ENCODE data around the gene KLHL26.
A peak's percentile ranks its signal among the peaks of the same experiment; 100 is the strongest.

The KLHL26 gene

DNA sequence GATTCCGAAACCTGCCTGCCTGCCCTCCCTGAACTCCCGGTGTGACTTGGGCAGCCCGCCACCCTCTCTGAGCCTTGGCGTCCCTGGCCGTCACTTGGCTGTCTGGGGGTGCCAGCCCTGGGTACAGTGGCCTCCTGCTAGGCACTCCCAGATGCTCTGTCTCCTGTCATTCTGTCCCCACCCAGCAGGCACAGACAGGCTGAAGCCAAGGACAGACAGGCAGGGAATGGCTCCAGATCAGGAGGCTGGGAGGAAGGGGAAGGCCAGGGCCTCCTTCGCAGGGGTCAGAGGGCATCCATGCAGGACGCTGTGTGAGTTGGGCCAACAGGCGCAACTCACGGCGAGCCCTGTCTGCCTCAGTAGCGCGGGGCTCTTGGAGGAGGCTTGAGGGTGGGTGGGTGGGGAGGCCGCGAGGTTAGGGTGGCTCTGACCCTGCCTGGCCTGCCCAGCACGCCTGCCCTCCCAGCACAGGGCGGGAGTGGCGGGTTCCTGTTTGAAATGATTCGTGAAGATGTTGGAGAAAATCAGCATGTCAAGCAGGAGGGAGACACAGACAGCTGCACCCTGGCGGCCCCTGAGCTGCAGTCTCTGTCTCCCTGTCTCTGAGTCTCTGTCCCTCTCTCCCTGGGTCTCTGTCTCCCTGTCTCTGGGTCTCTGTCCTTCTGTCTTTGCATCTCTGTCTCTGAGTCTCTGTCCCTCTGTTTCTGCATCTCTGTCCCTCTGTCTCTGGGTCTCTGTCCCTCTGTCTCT lies 19.7 kb downstream of the KLHL26 start:
- H3K79me2 ChIP-seq (ENCODE audit: low read length) = peaks cover 4% of the 10 kb centered on the region
- H3K4me2 ChIP-seq (ENCODE audit: low read length) = no peak overlapping the region
- no peak overlapping the region for H3K9ac ChIP-seq (ENCODE audit: low read length)
- no peaks in the 10 kb centered on the region for H3K9me3 ChIP-seq (ENCODE audit: insufficient read depth, low read length)
- H3K4me1 ChIP-seq (ENCODE audit: low read length) = peaks cover 34% of the 10 kb centered on the region
- no peak overlapping the region for H3K27ac ChIP-seq (ENCODE audit: low read length)
- peaks cover 3% of the 10 kb centered on the region for H3K36me3 ChIP-seq (replicated peaks; ENCODE audit: low read depth, low read length)
- H3K4me3 ChIP-seq (ENCODE audit: low read length) = no peak overlapping the region
- peaks cover 55% of the 10 kb centered on the region for H4K20me1 ChIP-seq (ENCODE audit: insufficient read depth, low read length)
- no peak for TF ChIP-seq EZH2phosphoT487 (IDR thresholded peaks at IDR 0.05; ENCODE audit: low read depth)
- H2AFZ ChIP-seq (ENCODE audit: low read depth, low read length) = no peak overlapping the region
- peaks cover 21% of the 10 kb centered on the region; the same call in 1 of the 2 replicates for H3K27me3 ChIP-seq (ENCODE audit: low read depth, low read length)

- Histone ChIP-seq H4K20me1 (ENCODE audit: insufficient read depth, low read length) (peaks cover 57% of the 10 kb centered on the region), H3K9me3 (ENCODE audit: insufficient read depth, low read length) (no peaks in the 10 kb centered on the region), H3K9ac (ENCODE audit: low read length) (no peak overlapping the region), H3K79me2 (ENCODE audit: low read length) (peaks cover 4% of the 10 kb centered on the region), H3K4me2 (ENCODE audit: low read length) (peak overlapping the region; percentile 90), H3K27me3 (ENCODE audit: low read depth, low read length) (peaks cover 21% of the 10 kb centered on the region; the same call in 1 of the 2 replicates), H2AFZ (ENCODE audit: low read depth, low read length) (no peak overlapping the region), H3K4me3 (ENCODE audit: low read length) (peak overlapping the region; percentile 9), H3K36me3 (replicated peaks; ENCODE audit: low read depth, low read length) (peaks cover 8% of the 10 kb centered on the region), H3K27ac (ENCODE audit: low read length) (no peak overlapping the region), H3K4me1 (ENCODE audit: low read length) (peaks cover 34% of the 10 kb centered on the region)
- TF ChIP-seq EZH2phosphoT487 (IDR thresholded peaks at IDR 0.05; ENCODE audit: low read depth) (no peak), CTCF (IDR thresholded peaks at IDR 0.05; ENCODE audit: low read depth, low read length) (no peak)
These were observed 20.9 kb downstream of the KLHL26 start for GRCh38 chr19:18657590-18658365.

DNA sequence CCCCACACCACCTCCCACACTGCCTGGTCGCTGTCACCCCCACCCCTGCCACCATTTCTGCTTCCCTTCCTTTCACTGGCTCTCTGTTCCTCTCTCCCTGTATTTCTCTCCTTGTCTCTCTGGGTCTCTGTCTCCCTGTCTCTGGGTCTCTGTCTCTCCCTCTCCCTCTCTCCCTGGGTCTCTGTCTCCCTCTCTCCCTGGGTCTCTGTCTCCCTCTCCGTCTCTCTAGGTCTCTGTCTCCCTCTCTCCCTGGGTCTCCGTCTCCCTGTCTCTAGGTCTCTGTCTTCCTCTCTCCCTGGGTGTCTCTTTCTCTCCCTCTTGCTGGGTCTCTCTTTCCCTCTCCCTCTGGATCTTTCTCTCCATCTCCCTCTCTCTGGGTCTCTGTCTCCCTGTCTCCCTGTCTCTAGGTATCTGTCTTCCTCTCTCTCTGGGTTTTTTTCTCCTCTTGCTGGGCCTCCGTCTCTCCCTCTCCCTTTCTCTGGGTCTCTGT lies 21.6 kb downstream of the KLHL26 start:
- peaks cover 8% of the 10 kb centered on the region for H3K36me3 ChIP-seq (replicated peaks; ENCODE audit: low read depth, low read length)
- peaks cover 57% of the 10 kb centered on the region for H4K20me1 ChIP-seq (ENCODE audit: insufficient read depth, low read length)
- peaks cover 34% of the 10 kb centered on the region for H3K4me1 ChIP-seq (ENCODE audit: low read length)
- H3K4me3 ChIP-seq (ENCODE audit: low read length) = no peak overlapping the region
- peaks cover 4% of the 10 kb centered on the region for H3K79me2 ChIP-seq (ENCODE audit: low read length)
- peaks cover 21% of the 10 kb centered on the region; the same call in 1 of the 2 replicates for H3K27me3 ChIP-seq (ENCODE audit: low read depth, low read length)
- 0 out of 2 replicates have a peak overlapping the region, but pooled peaks have one; percentile 22 for H3K9ac ChIP-seq (ENCODE audit: low read length)
- TF ChIP-seq CTCF (IDR thresholded peaks at IDR 0.05; ENCODE audit: low read depth, low read length) (no peak), EZH2phosphoT487 (IDR thresholded peaks at IDR 0.05; ENCODE audit: low read depth) (no peak)
- H3K27ac ChIP-seq (ENCODE audit: low read length) = no peak overlapping the region
- peak overlapping the region; percentile 90; the same call in 1 of the 2 replicates for H3K4me2 ChIP-seq (ENCODE audit: low read length)
- no peak overlapping the region for H2AFZ ChIP-seq (ENCODE audit: low read depth, low read length)
- no peaks in the 10 kb centered on the region for H3K9me3 ChIP-seq (ENCODE audit: insufficient read depth, low read length)

GRCh38 chr19:18659281-18660050 lies 22.6 kb downstream of the KLHL26 start:
- H3K4me1 ChIP-seq (ENCODE audit: low read length) = peaks cover 38% of the 10 kb centered on the region
- H3K4me2 ChIP-seq (ENCODE audit: low read length) = peak overlapping the region; percentile 90
- H3K27ac ChIP-seq (ENCODE audit: low read length) = no peak overlapping the region

More at GRCh38 chr19:18659281-18660050, 22.6 kb downstream of the KLHL26 start:
- peak overlapping the region; percentile 22 for H3K9ac ChIP-seq (ENCODE audit: low read length)
- H2AFZ ChIP-seq (ENCODE audit: low read depth, low read length) = no peak overlapping the region
- no peaks in the 10 kb centered on the region for H3K9me3 ChIP-seq (ENCODE audit: insufficient read depth, low read length)
- peaks cover 56% of the 10 kb centered on the region for H4K20me1 ChIP-seq (ENCODE audit: insufficient read depth, low read length)
- peaks cover 8% of the 10 kb centered on the region for H3K36me3 ChIP-seq (replicated peaks; ENCODE audit: low read depth, low read length)
- peak overlapping the region; percentile 67 for H3K4me3 ChIP-seq (ENCODE audit: low read length)
- peaks cover 4% of the 10 kb centered on the region for H3K79me2 ChIP-seq (ENCODE audit: low read length)
- no peak for TF ChIP-seq CTCF (IDR thresholded peaks at IDR 0.05; ENCODE audit: low read depth, low read length)
- TF ChIP-seq EZH2phosphoT487 (IDR thresholded peaks at IDR 0.05; ENCODE audit: low read depth) = no peak
- peaks cover 21% of the 10 kb centered on the region; the same call in 1 of the 2 replicates for H3K27me3 ChIP-seq (ENCODE audit: low read depth, low read length)
